ENCODE measurements around the gene USF1.

The USF1 gene, protein sequence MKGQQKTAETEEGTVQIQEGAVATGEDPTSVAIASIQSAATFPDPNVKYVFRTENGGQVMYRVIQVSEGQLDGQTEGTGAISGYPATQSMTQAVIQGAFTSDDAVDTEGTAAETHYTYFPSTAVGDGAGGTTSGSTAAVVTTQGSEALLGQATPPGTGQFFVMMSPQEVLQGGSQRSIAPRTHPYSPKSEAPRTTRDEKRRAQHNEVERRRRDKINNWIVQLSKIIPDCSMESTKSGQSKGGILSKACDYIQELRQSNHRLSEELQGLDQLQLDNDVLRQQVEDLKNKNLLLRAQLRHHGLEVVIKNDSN

DNA sequence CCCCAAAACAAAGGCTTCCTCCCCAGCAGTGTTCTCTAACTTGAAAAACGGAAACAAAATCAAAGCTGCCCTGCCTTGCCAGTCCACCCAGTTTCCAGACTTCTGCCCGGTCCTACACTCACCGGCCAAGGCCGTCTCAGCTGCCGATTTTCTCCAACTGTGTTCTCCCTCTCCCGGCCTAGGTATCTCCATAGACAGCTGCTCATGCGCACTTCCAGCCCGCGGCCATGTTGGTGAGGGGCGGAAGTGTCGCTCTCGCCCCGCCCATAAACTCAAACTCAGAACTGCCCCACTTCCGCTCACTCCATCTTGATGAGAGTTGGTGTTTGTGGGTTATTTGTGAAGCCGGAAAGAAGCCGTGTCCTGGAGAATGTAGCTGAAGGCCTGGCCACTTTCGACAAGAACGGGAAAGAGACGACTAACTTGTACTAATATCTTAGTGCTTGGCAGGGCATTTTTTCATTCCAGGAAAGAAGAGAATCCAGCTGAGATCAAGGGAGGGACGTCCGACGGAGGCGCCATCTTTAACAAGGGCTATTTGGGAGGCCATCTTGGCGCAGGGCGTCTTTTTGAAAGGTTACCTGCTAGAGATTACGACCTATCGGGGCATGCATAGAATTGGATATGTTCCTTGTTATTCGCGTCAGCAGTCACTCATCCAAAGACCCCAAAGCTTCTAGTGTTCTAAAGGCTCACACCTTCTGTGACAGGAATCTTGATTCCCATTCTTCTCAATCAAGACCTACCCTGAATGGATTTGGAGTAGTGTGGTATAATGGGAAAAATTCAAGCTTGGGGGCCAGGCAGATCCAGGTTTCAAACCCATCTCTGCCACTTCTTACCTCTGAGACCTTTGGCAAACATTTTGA lies at the start of gene USF1:
TSS of gene USF1 (minus strand) at position 242 of the 869 bp plus-strand sequence. CDS start 2,702 bp downstream, outside the sequence.
- peak; percentile 96 for DNase-seq (ENCODE audit: low spot score)

DNA sequence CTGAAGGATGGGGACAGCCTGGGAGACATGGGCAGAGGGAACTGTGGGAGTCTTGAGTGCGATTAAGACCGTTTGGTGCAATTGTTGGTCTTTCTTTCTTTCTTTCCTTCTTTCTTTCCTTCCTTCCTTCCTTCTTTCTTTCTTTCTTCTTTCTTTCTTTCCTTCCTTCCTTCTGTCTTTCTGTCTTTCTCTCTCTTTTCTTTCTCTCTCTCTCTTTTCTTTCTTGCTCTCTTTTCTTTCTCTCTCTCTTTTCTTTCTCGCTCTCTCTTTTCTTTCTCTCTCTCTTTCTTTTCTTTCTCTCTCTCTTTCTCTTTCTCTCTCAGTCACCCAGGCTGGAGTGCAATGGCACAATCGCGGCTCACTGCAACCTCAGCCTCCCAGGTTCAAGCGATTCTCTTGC lies 49.5 kb upstream of the USF1 start:
- DNase-seq (ENCODE audit: low spot score), result no peak

- no peak for DNase-seq (ENCODE audit: low spot score)
Measured at GRCh38 chr1:161094481-161094880, 48.7 kb upstream of the USF1 start.

- peak; percentile 78 for DNase-seq (ENCODE audit: low spot score)
Measured at GRCh38 chr1:161092621-161093028, 46.8 kb upstream of the USF1 start.

DNA sequence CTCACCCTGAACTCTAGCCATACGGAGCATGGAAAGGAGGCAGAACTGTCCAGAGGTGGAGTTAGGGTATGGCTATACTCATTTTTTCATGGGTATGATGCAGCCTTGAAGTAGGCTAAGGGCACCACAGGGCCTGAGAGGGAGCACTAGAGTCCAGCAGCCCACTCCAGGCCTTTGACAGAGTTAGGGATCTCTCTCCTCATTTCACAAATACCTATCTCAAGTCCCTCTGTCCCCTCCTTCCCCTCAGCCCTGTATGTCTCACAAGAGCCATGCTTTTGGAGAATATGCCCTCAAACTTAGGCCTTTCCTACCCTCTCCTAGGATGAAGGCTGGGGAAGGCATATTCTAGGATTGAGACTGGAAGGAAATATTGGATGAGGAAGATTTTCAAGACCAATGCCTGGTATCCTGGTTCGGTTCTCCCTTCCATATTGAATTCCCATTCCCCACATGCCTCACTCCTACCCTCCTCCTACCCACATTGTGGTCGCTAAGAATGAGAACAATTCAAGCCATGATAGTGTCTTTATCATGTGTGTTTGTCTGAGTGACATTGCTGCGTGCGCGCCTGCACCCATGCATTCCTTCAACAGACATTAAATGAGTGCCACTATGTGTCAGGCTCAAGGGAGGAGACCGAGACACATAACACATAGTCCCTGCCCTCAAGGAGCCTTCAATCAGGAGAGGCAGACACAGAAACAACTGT lies 46.2 kb upstream of the USF1 start:
- DNase-seq (ENCODE audit: low spot score), result peak; percentile 29

- DNase-seq (ENCODE audit: low spot score), result no peak
Measured at GRCh38 chr1:161091093-161091492, 45.3 kb upstream of the USF1 start.

DNA sequence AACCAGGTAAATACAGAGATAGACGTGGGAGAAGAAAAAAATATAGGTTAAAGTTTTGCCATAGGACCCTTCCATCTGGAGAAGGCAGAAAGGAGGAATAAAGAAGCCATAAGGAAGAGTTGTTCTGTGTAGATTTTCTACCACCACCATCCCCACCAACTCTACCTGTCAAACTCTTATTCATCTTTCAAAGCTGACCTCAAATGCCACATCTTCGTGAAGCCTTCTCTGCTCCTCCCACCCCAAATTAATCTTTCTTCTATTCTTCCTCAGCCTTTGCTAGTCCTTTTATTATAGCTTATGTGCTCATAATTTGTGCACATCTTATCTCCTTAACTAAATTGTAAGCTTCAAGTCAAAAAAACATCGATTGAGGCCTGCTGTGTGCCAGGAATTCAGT lies 44.8 kb upstream of the USF1 start:
- no peak for DNase-seq (ENCODE audit: low spot score)

GRCh38 chr1:161089938-161090337 lies 44.2 kb upstream of the USF1 start:
- no peak for DNase-seq (ENCODE audit: low spot score)

DNA sequence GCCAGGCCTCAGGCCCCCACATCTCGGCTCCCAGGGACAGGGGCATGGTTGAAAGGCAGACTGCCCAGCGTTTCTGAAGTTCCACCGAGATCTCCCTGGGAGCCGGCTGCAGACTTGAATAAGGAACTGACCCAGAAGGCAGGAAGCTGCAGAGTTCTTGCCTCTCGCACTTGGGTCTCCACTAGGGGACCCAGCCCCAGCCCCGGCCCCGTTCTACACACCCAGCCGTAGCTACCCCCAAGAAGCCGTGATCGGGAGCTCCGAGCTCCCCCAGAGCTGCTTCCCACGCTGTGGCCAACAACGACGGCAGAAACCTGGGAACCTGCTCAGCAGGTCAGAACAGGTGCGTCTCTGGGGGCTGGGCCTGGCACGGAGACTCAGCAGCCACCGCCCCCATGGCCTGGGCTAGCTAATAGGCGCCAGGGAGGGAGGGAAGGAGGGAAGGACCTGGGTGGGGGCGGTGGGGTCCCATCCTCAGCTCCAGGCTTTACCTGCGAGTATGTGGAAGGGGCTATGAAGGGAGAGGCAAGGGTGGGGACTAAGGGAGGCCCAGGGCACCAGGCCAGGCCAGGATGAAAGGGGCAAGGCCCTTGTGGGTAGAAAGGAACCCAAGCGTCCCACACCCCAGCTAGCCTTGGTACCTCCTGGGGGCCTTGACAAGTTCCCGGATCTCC lies 43.6 kb upstream of the USF1 start, which contains the start of gene NECTIN4:
TSS of gene NECTIN4 (minus strand) at position 308 of the 674 bp plus-strand sequence. CDS start at position 46, 262 bp downstream.
- peak; percentile 61 for DNase-seq (ENCODE audit: low spot score)

- peak; percentile 84 for DNase-seq (ENCODE audit: low spot score)
Measured at GRCh38 chr1:161088587-161089110, 42.9 kb upstream of the USF1 start.

- no peak for DNase-seq (ENCODE audit: low spot score)
Measured at GRCh38 chr1:161086457-161086856, 40.7 kb upstream of the USF1 start.

DNA sequence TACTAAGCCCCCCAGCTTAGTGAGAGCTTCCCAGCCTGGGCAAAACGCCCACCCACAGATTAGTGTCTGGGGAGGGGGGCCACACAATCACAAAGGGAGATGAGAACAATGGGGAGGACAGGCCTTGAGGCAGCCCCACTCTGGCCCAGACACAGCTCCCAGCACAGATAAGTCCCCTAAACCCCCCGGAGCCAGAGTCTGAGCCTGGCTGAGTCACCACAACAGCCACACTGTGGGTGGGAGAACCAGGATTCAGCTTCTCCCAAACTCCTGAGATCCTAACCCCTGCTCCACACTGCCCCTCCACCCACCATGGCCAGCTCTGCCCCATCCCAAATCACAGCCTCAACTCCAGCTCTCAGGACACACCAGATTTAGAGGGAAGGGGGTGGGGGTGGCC lies 39.4 kb upstream of the USF1 start:
- DNase-seq (ENCODE audit: low spot score), result no peak

GRCh38 chr1:161084597-161084988 lies 38.8 kb upstream of the USF1 start:
- no peak for DNase-seq (ENCODE audit: low spot score)

DNA sequence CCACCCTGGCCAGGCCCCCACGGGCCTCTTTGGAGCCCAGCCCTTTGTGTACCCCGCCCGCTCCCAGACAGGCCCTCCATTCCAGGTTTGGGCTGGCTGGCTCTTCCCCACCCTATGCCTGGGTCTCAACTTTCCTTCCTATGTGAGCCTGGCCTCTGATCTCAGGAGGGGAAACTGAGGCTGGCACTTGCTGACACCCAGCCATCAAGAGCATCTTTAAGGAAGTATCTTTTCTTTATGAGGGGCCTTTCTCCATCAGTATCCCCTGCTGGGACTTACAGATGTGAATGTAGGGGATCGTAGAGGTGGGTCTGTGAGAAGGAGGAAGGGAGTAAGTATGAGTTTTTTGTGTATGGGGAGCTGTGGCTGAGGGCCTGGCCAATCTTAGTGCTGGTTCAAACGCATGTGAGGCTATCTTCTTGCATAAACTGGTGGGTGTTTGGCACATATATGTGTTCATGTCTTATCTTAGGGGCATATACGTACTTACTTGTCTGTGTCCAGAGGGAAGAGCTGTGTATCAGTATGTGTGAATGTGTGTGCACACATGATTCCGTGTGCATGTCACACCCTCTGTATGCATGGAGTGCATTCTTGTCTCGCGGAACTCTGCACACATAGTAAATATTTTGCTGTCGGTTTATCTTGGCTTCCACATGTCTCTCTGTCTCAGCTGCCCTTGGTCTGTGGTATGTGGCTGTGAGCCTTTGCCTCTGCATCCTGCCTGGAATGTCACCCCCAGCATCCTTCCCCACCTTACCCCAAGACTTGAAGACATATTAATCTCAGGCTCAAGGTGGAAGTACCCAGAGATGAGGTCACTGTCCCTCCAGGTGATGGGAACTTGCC lies 38.2 kb upstream of the USF1 start:
- peak; percentile 33 for DNase-seq (ENCODE audit: low spot score)

DNA sequence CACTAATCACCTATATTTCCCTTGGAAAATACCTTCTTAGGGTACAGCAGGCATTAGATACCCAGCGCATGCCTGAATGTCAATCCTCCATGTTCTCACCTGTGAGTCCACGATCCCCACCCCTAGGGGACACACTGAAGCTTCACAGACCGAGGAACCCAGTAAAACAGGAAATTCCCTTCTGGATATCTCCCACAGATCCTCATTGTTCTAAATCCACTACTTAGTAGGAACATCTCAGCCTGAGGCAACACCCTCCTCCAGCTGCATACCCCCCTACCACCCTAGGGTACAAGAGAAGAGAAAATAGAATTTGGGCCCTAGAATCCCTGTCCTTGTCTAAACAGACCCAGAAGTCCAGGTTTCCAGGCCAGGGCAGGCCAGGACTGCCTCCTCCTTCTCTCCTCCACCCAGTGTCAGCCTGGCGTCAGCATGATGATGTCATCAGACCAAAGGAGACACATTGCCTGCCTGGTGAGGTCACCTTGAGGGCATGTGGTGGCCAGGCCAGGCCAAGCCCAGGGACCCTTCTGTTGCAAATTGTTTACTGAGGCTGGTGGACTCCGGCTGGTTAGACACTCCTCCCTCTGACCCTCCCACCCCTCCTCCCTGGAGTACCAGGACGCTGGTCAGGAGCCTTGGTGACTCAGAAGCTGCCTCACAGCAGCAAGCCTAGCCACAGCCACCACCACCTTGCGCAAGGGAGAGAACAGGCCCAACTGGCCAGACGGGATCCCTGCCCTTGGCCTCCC lies 37.4 kb upstream of the USF1 start:
- peak; percentile 95 for DNase-seq (ENCODE audit: low spot score)

GRCh38 chr1:161082483-161082882 lies 36.7 kb upstream of the USF1 start:
- DNase-seq (ENCODE audit: low spot score), result no peak

DNA sequence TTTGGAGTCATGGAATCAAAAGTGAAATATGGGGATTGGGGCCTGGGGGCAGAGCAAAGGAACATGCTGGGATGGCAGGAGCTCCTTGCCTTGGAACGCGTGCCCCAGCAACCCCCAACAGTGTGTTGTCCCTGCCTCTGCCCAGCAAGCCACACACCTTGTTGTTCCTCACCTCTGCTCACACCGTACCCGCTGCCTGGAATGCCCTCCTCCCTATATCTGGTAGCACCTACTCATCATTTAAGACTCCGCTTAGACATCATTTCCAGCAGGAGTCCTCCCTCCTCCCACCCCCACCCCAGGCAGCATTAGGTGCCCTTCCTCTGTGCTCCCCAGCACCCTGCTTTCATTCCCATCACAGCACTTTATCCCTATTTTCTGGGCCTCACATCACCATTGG lies 35.7 kb upstream of the USF1 start:
- DNase-seq (ENCODE audit: low spot score), result peak; percentile 17

GRCh38 chr1:161080441-161081405 lies 34.9 kb upstream of the USF1 start:
- no peak for DNase-seq (ENCODE audit: low spot score)

Measured in kidney tubule cell (primary cell).